Psoas muscle (tissue), 8 donors: ENCODE measurements around the gene ZNF512. TPM values are rescaled to one million over a fixed set of nuclear protein-coding genes. Genes with fewer than 3 reads are reported as not detected.

Source experiments
- ATAC-seq, 4 donors: fragments of 200-7000 bp; cut with Tn5 transposase; one replicate each; pipeline ENCODE4 v1.9.1; 2020; ENCODE audit warnings: moderate library complexity in 3 of 4, mild to moderate bottlenecking in 2 of 4
- DNase-seq, 2 donors: peaks; one replicate each; pipeline ENCODE4 v3.0.0-alpha.2; 2020
- H3K27ac ChIP-seq: fragments of 200-600 bp; one replicate; pipeline ENCODE4 v1.8.0; 2022
- H3K27me3 ChIP-seq, 3 donors: fragments of 200-600 bp in 1 of 3; one replicate each; pipeline versions ENCODE4 v1.6.1 to v1.8.0; 2013 to 2022; ENCODE audit warnings: low read length in 2 of 3, mild to moderate bottlenecking in 2 of 3, moderate library complexity in 1 of 3; ENCODE audit not compliant: insufficient read depth in 3 of 3
- H3K36me3 ChIP-seq, 2 donors: fragments of 200-600 bp in 1 of 2; one replicate each; pipeline versions ENCODE4 v1.6.1 to v1.8.0; 2013 to 2022; ENCODE audit warnings: low read depth in 1 of 2, mild to moderate bottlenecking in 1 of 2, moderate library complexity in 1 of 2; ENCODE audit not compliant: insufficient read depth in 1 of 2
- H3K4me1 ChIP-seq: fragments of 200-600 bp; one replicate; pipeline ENCODE4 v1.8.0; 2022
- H3K4me3 ChIP-seq: fragments of 200-600 bp; one replicate; pipeline ENCODE4 v1.8.0; 2022; ENCODE audit warnings: mild to moderate bottlenecking
- H3K9me3 ChIP-seq: fragments of 200-600 bp; one replicate; pipeline ENCODE4 v1.8.0; 2022
- CTCF ChIP-seq: fragments of 200-600 bp; IDR thresholded peaks from one replicate; pipeline ENCODE4 v1.8.0; 2022; ENCODE audit warnings: antibody characterized with exemption
- whole genome bisulfite sequencing, 3 donors: extraction: QIAGEN DNeasy Blood & Tissue Kit; methylation state at CpG; one replicate each; pipeline versions ENCODE4 v1.1.6 to v1.1.7; 2013; 5-methylcytosine and 5-hydroxymethylcytosine counted together
- intact Hi-C, 2 donors: fragments of 100-400 bp; cut with DNase I; formaldehyde crosslinking; loops; one replicate each; pipeline versions ENCODE4 v1.11.0 to v1.14.2; 2022
- polyA plus RNA-seq, 3 donors: library from polyadenylated mRNA; stranded (reverse); fragments of 200-250 nt; gene quantifications; one replicate each; pipeline ENCODE4 v1.2.3, GENCODE V29; 2013
- total RNA-seq, 4 donors: library from RNA; stranded (reverse); fragmentation: NEBNext Ultra II Directional in 2 of 4; extraction: Animal tissue kit (Norgen Biotek cat#: 25700) in 2 of 4; gene quantifications; one replicate each; pipeline versions ENCODE4 v1.2.1 to v1.2.4, GENCODE V29; 2021 to 2023
- donor health status: healthy with polysubstance abuse.
- donor health status: DM: no; HTN: no; CAD: no; lungs with moderate emphysema.
- donor health status: Bipolar disorder and iron deficiency.
- donor health status: healthy.
- donor health status: DM: yes; HTN: yes; CAD: no.
- donor health status: DM: no; HTN: no; CAD: no.
- donor health status: DM: no; HTN: no; CAD: no.
- donor health status: DM: yes; HTN: yes; CAD: no.

ZNF512 gene
- total and polyA plus RNA-seq, 7 donors = 5.1 to 17.0 (median 9.4) TPM

GRCh38 chr2:27582129-27582694, 630 bp upstream of the ZNF512 start:
- no peak for TF ChIP-seq CTCF
- ATAC-seq (peak in 3 of 4 donors; percentile 8 to 11 (median 9)), DNase-seq (no peak)
- H3K4me1 ChIP-seq = peaks cover 11% of the 10 kb centered on the region
- 72 to 82% (median 75%) methylated on average over 16 of the region's 16 CpGs for WGBS, 3 donors
- intact Hi-C loops = no loop called here
- H3K9me3 ChIP-seq = peaks cover 17% of the 10 kb centered on the region
- no peaks in the 10 kb centered on the region for H3K36me3 ChIP-seq
- H3K27me3 ChIP-seq = no peaks in the 10 kb centered on the region
- H3K27ac ChIP-seq = peak overlapping the region; percentile 19
- peak overlapping the region; percentile 66 for H3K4me3 ChIP-seq

GRCh38 chr2:27583390-27583915, 611 bp downstream of the ZNF512 start:
- Histone ChIP-seq H3K36me3 (no peaks in the 10 kb centered on the region), H3K4me3 (peak overlapping the region; percentile 66), H3K4me1 (peaks cover 11% of the 10 kb centered on the region), H3K27me3 (no peaks in the 10 kb centered on the region), H3K27ac (peak overlapping the region; percentile 51), H3K9me3 (peaks cover 12% of the 10 kb centered on the region)
- ATAC-seq = peak in 1 of 4 donors; percentile 35
- intact Hi-C loops = no loop called here
- no peak for TF ChIP-seq CTCF
- no peak for DNase-seq
- WGBS, 3 donors = 3 to 7% (median 5%) methylated on average over 12 of the region's 12 CpGs

GRCh38 chr2:27584597-27584996, 1.8 kb downstream of the ZNF512 start:
- no peak overlapping the region for H3K27ac ChIP-seq
- DNase-seq (no peak), ATAC-seq (no peak)
- H3K36me3 ChIP-seq = no peaks in the 10 kb centered on the region
- H3K4me1 ChIP-seq = peaks cover 11% of the 10 kb centered on the region
- WGBS, 3 donors = 67 to 87% (median 76%) methylated on average over 3 of the region's 3 CpGs
- H3K27me3 ChIP-seq = no peaks in the 10 kb centered on the region
- intact Hi-C loops = no loop called here
- H3K9me3 ChIP-seq = peaks cover 4% of the 10 kb centered on the region
- no peak overlapping the region for H3K4me3 ChIP-seq
- TF ChIP-seq CTCF = no peak

GRCh38 chr2:27587025-27587424, 4.2 kb downstream of the ZNF512 start:
- no peaks in the 10 kb centered on the region for H3K9me3 ChIP-seq
- H3K4me3 ChIP-seq = no peak overlapping the region
- WGBS, 3 donors = 91 to 95% (median 95%) methylated on average over 2 of the region's 2 CpGs
- no peak overlapping the region for H3K27ac ChIP-seq
- no peak for ATAC-seq
- no peak for TF ChIP-seq CTCF
- no peaks in the 10 kb centered on the region for H3K36me3 ChIP-seq
- H3K4me1 ChIP-seq = peaks cover 11% of the 10 kb centered on the region
- intact Hi-C loops = no loop called here
- no peak for DNase-seq
- no peaks in the 10 kb centered on the region for H3K27me3 ChIP-seq

- H3K27ac ChIP-seq = no peak overlapping the region
- TF ChIP-seq CTCF = no peak
- H3K27me3 ChIP-seq = no peaks in the 10 kb centered on the region
- no peaks in the 10 kb centered on the region for H3K36me3 ChIP-seq
- DNase-seq (no peak), ATAC-seq (no peak)
- intact Hi-C loops = no loop called here
- no peak overlapping the region for H3K4me3 ChIP-seq
- H3K9me3 ChIP-seq = no peaks in the 10 kb centered on the region
- H3K4me1 ChIP-seq = peaks cover 11% of the 10 kb centered on the region
- 99 to 100% (median 99%) methylated on average over 2 of the region's 2 CpGs for WGBS, 3 donors
These were observed 5.5 kb downstream of the ZNF512 start for GRCh38 chr2:27588308-27588707.
